Fibroblast of lung (primary cell): Measurements from ENCODE around the gene PGM2L1.

ENCODE experiments used
- CTCF ChIP-seq, 2 donors: IDR thresholded peaks in 1 of 2; conservative IDR thresholded peaks in 1 of 2; 1 replicate in 1 of 2; 2 replicates in 1 of 2; pipeline ENCODE4 v1.5.1; 2011 to 2012; ENCODE audit warnings: low read length in 2 of 2, control low read depth in 1 of 2, inconsistent platforms in 1 of 2, low read depth in 1 of 2, mild to moderate bottlenecking in 1 of 2
- EZH2 ChIP-seq: IDR thresholded peaks from 2 replicates; pipeline ENCODE4 v1.5.1; 2012; ENCODE audit warnings: low read length, control low read depth, mild to moderate bottlenecking; ENCODE audit errors: missing control alignments

- TF ChIP-seq CTCF (conservative IDR thresholded peaks at IDR 0.05 in 1 of 2, IDR thresholded peaks at IDR 0.05 in 1 of 2; ENCODE audit: low read depth in 1 of 2, low read length in 2 of 2) (no peak), EZH2 (no peak)
Measured at GRCh38 chr11:74397501-74398243, 561 bp downstream of the PGM2L1 start.
